ENCODE results near the gene NLGN2. TPM values are rescaled to one million over a fixed set of nuclear protein-coding genes. Genes with fewer than 3 reads are reported as not detected.
A peak's percentile ranks its signal among the peaks of the same experiment; 100 is the strongest.

Gene NLGN2
- polyA plus RNA-seq, 3 donors = 0.55 TPM; not detected in 2

DNA sequence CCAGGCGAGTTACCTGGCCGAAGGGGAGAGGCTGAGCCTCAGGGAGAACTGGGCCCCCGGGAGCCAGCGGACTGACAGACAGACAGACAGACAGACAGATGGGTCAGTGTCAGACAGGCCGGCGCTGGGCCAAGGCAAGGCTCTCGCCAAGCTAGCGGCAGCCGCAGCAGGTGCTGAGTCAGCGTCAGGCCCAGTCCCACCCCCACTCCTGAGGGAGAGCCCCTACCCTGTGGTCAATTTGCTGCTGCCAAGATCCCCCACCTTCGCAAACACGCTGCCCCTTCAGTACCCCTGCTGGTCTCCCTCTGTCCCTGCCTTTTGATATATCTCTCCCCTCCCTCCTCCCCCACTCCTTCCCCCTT lies 33.2 kb downstream of the NLGN2 start:
- 0% methylated on average over 10 of the region's 12 CpGs for whole genome bisulfite sequencing (ENCODE audit: insufficient coverage)
- H3K27ac Mint-ChIP-seq = no peak overlapping the region
- peaks cover 64 to 85% (median 76%) of the 10 kb centered on the region in 3 donors for H3K27me3 Mint-ChIP-seq (ENCODE audit: low read depth in 3 of 3)

GRCh38 chr17:7441266-7441665 lies 33.6 kb downstream of the NLGN2 start:
- Histone ChIP-seq H3K27ac (ENCODE audit: low read depth in 1 of 2, low read length in 2 of 2) (no peak overlapping the region), H3K4me2 (replicated peaks; ENCODE audit: extremely low read depth, low read length, poor library complexity, severe bottlenecking) (no peak overlapping the region), H3K9me3 (replicated peaks in 1 of 2; ENCODE audit: control insufficient read depth in 1 of 2, insufficient read depth in 1 of 2, low read length in 2 of 2) (peaks cover 0 to 18% of the 10 kb centered on the region in 2 donors), H3K4me1 (ENCODE audit: control insufficient read depth in 1 of 2, insufficient read depth in 2 of 2, low read length in 2 of 2) (peaks cover 53 to 60% of the 10 kb centered on the region in 2 donors), H3K4me3 (replicated peaks in 1 of 3; ENCODE audit: low read depth in 2 of 3, low read length in 3 of 3) (no peak overlapping the region), H3K36me3 (replicated peaks in 1 of 2; ENCODE audit: control insufficient read depth in 1 of 2, insufficient read depth in 2 of 2, low read length in 2 of 2) (no peaks in the 10 kb centered on the region), H2AFZ (ENCODE audit: insufficient read depth, low read depth, low read length, poor library complexity, severe bottlenecking) (no peak overlapping the region), H4K20me1 (ENCODE audit: insufficient read depth, low read length) (peaks cover 29% of the 10 kb centered on the region), H3K79me2 (ENCODE audit: insufficient read depth, low read length) (peaks cover 3% of the 10 kb centered on the region), H3K27me3 (ENCODE audit: control insufficient read depth in 2 of 2, insufficient read depth in 2 of 2, low read length in 2 of 2) (peaks cover 37 to 77% of the 10 kb centered on the region in 2 donors), H3K9ac (ENCODE audit: insufficient read depth, low read length, poor library complexity, severe bottlenecking) (no peak overlapping the region)
- H3K27me3 Mint-ChIP-seq (ENCODE audit: low read depth in 3 of 3) = peaks cover 68 to 89% (median 80%) of the 10 kb centered on the region in 3 donors
- H3K9me3 Mint-ChIP-seq = peaks cover 0 to 23% (median 11%) of the 10 kb centered on the region in 7 donors
- DNase-seq = no peak
- peak overlapping the region in 1 of 2 donors; percentile 84 for H3K4me3 Mint-ChIP-seq
- intact Hi-C loops (cut with micrococcal nuclease) = no loop called here
- TF ChIP-seq, protein P1, sequence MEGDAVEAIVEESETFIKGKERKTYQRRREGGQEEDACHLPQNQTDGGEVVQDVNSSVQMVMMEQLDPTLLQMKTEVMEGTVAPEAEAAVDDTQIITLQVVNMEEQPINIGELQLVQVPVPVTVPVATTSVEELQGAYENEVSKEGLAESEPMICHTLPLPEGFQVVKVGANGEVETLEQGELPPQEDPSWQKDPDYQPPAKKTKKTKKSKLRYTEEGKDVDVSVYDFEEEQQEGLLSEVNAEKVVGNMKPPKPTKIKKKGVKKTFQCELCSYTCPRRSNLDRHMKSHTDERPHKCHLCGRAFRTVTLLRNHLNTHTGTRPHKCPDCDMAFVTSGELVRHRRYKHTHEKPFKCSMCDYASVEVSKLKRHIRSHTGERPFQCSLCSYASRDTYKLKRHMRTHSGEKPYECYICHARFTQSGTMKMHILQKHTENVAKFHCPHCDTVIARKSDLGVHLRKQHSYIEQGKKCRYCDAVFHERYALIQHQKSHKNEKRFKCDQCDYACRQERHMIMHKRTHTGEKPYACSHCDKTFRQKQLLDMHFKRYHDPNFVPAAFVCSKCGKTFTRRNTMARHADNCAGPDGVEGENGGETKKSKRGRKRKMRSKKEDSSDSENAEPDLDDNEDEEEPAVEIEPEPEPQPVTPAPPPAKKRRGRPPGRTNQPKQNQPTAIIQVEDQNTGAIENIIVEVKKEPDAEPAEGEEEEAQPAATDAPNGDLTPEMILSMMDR (IDR thresholded peaks at IDR 0.05) = no peak
- peaks cover 19% of the 10 kb centered on the region in 2 donors for H3K36me3 Mint-ChIP-seq
- H3K4me1 Mint-ChIP-seq = peaks cover 53% of the 10 kb centered on the region
- no peak overlapping the region for H3K27ac Mint-ChIP-seq
- WGBS (ENCODE audit: insufficient coverage) = no CpG with 5 or more reads among the region's 7 CpGs

More for the DNA sequence above, 33.2 kb downstream of the NLGN2 start:
- Mint-ChIP-seq H3K36me3 (peaks cover 15 to 19% of the 10 kb centered on the region in 2 donors), H3K4me1 (peaks cover 54% of the 10 kb centered on the region), H3K4me3 (peak overlapping the region; percentile 66 to 84), H3K9me3 (peaks cover 0 to 18% (median 11%) of the 10 kb centered on the region in 7 donors)
- TF ChIP-seq, protein P1 (IDR thresholded peaks at IDR 0.05) = no peak
- peaks cover 32 to 72% of the 10 kb centered on the region in 2 donors for H3K27me3 ChIP-seq (ENCODE audit: control insufficient read depth in 2 of 2, insufficient read depth in 2 of 2, low read length in 2 of 2)
- H3K79me2 ChIP-seq (ENCODE audit: insufficient read depth, low read length) = peaks cover 8% of the 10 kb centered on the region
- peaks cover 0 to 18% of the 10 kb centered on the region in 2 donors for H3K9me3 ChIP-seq (replicated peaks in 1 of 2; ENCODE audit: control insufficient read depth in 1 of 2, insufficient read depth in 1 of 2, low read length in 2 of 2)
- peaks cover 56 to 63% of the 10 kb centered on the region in 2 donors for H3K4me1 ChIP-seq (ENCODE audit: control insufficient read depth in 1 of 2, insufficient read depth in 2 of 2, low read length in 2 of 2)
- peak overlapping the region in 1 of 3 experiments; percentile 52 for H3K4me3 ChIP-seq (replicated peaks in 1 of 3; ENCODE audit: low read depth in 2 of 3, low read length in 3 of 3)
- no peaks in the 10 kb centered on the region for H3K36me3 ChIP-seq (replicated peaks in 1 of 2; ENCODE audit: control insufficient read depth in 1 of 2, insufficient read depth in 2 of 2, low read length in 2 of 2)
- H2AFZ ChIP-seq (ENCODE audit: insufficient read depth, low read depth, low read length, poor library complexity, severe bottlenecking) = no peak overlapping the region
- H3K27ac ChIP-seq (ENCODE audit: low read depth in 1 of 2, low read length in 2 of 2) = no peak overlapping the region
- peak; percentile 30 to 70 (median 46) for DNase-seq
- intact Hi-C loops (cut with micrococcal nuclease) = no loop called here
- H3K9ac ChIP-seq (ENCODE audit: insufficient read depth, low read length, poor library complexity, severe bottlenecking) = no peak overlapping the region
- peak overlapping the region; percentile 61 for H3K4me2 ChIP-seq (replicated peaks; ENCODE audit: extremely low read depth, low read length, poor library complexity, severe bottlenecking)
- peaks cover 29% of the 10 kb centered on the region for H4K20me1 ChIP-seq (ENCODE audit: insufficient read depth, low read length)
